Fibroblast of peridontal ligament (primary cell): ENCODE results near the gene CHI3L1.
"Not testable (repeated sequence)": the region's sequence is repeated elsewhere in the genome, so short reads cannot be mapped to it uniquely, and the experiment has no call there.

Experiments used
- DNase-seq: peaks from one replicate; pipeline ENCODE4 v3.0.0-alpha.2; 2010; ENCODE audit errors: extremely low read depth

The CHI3L1 gene

GRCh38 chr1:203186446-203187303, at the start of gene CHI3L1:
Gene CHI3L1 (minus strand): TSS chr1:203186704. CDS start chr1:203186623, 81 bp downstream.
- no peak for DNase-seq

- not testable (repeated sequence) for DNase-seq
These were observed 48.4 kb upstream of the CHI3L1 start for GRCh38 chr1:203234901-203235300.

- no peak for DNase-seq
These were observed 43.1 kb upstream of the CHI3L1 start, which contains the start of gene CHIT1 for GRCh38 chr1:203229471-203230135. Gene CHIT1 (minus strand): TSS chr1:203229673. CDS start chr1:203229636, 37 bp downstream.

GRCh38 chr1:203228670-203229069, 42.2 kb upstream of the CHI3L1 start:
- no peak for DNase-seq

- DNase-seq: no peak
These were observed 41.0 kb upstream of the CHI3L1 start for GRCh38 chr1:203227371-203228083.

DNA sequence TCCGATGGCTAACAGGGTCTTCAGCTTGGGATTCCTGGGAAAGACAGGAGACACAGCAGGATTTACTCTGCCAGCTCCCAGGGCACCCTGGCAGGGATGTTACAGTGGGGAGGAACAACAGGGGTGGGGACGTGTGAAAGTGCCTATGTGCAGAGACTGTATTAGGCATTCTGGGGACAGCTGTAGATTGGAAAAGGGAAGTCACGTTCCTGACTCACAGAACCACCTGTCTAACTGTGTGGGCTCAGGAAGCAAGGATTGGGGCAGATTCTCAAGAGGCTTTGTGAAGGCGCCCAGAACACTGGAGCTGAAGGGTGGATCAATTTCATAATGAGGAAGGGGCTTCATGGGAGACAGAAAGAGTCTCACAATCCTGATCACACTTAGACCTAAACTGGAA, 38.6 kb upstream of the CHI3L1 start:
- no peak for DNase-seq

DNA sequence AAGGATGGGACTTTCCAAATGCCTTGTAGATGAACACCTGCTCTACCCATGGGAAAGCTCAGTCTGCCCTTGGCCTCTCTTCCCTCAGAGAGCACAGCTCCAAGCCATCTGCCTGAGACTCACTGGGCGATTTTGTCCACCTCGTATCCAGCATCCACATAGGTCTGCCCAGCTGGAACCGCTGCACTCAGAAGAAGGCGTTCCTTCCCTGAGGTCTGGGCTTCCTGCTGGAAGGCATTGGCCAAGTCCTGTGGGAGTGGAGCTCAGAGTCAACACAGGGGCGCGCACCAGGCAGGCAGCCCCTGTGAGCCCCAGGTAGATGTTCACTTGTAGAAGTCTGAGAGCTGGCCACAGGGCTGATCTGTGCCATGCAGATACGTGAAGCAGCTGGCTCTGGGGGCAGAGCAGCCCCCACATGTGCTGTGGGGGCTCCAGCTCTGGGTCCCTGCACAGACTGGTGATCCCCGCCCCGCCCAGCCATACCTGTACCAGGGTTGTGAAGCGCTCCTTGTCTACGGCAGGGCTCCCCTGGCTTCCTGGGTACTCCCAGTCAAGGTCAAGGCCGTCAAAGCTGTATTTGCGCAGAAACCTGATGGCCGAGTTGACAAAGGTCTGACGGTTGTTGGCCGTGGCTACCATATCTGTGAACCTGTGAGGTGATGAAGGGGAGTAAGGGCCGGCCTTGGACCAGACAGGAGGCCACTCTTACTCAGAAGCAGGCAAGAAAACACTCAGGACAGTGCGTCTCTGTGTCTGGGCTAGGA, 36.7 kb upstream of the CHI3L1 start:
- DNase-seq: no peak

- DNase-seq: no peak
These were observed 33.4 kb upstream of the CHI3L1 start for GRCh38 chr1:203219934-203220333.

DNA sequence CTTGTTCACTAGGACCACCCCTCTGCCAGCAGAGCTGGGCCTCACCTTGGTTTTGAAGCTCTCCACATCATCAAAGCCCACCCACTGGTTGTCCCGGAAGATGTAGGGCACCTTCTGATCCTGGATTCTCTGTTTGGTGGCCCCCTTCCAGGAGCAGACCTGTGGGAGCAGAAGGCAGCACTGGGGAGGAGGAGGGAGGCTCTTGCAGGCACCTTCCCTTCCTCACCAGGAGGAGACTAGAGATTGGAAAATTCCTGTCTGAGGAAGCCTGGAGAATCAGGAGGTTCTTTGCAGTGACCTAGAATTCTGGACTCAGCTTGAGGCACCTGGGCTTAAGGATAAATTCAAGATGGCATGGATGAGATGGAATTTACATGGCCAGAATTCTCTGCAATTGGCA, 32.7 kb upstream of the CHI3L1 start:
- DNase-seq: no peak

DNA sequence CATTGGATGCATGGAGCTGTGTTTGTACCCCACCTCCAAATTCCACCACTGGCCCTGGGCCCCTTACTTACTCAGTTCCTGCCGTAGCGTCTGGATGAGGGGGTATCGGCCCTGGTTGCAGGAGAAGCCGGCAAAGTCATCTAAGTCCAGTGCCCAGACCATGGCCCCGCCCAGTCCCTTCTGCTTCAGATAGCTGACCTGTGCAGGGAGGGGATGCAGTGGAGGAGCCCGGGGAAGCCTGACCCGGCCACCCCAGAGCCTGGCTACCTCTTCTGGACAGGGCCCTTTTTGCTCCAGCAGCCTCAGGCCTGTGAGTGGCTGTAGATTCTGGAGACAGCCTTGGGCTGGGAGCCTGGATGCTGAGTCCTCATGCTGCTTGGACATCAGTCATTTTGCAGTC, 31.2 kb upstream of the CHI3L1 start:
- DNase-seq: no peak

- DNase-seq: no peak
These were observed 30.7 kb upstream of the CHI3L1 start for GRCh38 chr1:203217139-203217655.

DNA sequence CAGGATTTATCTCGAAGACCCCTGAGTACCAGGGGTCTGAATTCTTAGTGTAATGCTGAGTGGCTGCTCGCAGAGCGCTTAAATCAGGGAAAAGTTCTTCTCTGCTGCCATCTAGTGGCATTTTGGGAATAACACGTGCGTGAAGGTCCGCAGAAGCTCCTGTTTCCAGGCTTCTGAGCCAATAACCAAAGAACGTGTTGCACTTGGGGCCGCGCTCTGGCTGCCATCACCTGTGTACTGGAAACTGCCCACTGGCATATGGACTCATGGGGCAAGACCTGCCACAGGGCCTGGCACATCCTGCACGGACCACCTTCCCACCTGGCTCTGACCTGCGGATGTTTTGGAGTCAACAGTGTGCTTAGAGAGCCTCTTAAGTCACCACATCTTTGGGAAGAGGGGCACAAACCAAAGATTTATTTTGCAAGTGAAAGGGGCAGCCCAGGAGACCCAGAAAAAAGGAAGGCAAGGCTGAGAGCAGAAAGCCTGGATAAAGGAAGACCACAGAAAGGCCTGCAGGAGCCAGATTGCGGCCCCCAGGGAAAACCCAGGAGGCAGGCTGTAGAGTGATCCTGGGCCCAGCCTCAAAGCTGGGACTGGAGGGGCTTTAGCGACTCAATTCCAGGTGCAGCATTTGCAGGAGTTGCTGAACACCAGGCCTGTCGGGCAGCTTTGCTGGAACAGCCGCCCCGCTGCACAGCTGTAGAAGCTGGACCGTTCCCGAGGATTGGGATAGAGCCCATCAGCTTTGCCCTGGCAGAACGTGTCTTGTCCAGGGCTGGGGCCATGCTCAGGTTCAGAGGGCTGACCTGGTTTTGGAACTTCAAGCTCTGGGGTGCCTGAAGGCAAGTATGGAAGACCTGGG, 30.0 kb upstream of the CHI3L1 start:
- DNase-seq: peak; percentile 84

- DNase-seq: no peak
These were observed 29.1 kb upstream of the CHI3L1 start for GRCh38 chr1:203215573-203215972.

GRCh38 chr1:203214871-203215270, 28.4 kb upstream of the CHI3L1 start:
- no peak for DNase-seq

DNA sequence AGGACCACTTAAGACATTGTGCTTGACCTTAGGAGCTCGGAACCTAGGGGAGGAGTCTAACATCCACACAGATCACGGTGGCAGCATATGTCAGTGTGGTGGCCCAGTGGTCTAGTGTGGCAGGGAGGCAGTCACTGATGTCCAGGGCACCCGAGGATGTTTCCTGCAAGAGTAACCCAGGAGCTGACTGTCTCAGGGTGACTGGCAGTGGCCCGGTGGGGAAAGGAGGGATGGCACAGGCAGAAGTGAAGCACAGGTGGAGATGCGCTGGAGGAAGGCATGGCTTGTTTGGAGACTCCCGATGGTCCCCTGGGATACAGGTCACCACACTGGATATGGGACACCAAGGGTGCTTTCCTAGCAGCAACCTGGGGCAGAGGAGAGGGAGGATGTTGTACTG, 26.6 kb upstream of the CHI3L1 start:
- DNase-seq: no peak

DNA sequence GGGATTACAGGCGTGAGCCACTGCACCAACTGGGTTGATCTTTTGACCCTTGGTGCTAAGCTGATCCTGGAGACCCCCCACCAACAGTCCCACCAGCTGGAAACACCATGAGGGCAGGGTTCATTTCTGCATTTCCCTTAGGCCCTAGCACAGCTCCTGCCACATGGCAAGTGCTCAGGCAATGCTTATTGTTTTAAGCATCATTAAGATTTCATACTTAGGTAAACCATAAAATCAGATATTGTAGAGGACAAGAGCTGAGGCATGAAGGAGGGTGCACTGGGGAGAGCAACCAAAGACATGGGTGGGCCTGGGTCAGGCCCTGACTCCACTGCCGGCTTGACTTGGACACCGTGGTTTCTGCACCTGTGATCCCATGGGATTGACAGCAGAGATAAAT, 25.3 kb upstream of the CHI3L1 start:
- no peak for DNase-seq

DNA sequence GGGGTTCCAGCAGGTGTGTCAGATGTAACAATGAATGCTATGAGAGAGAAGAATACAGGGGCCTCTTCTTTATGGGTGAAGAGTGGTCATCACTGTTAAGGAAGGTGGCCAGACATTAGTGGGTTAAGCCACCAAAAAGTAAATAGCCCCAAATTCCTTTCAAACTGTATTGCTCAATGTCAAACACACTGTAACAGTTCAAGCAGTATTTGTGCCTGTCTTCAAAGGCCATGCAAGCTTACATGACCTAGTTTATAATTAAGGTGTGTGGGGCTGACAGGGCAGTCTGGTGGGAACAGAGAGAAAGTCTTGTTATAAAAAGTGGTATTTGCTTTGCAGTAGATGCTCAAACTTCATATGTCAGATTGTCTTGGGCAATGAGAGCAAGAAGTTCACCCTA, 24.5 kb upstream of the CHI3L1 start:
- no peak for DNase-seq

GRCh38 chr1:203210350-203210749, 23.8 kb upstream of the CHI3L1 start:
- DNase-seq: no peak

DNA sequence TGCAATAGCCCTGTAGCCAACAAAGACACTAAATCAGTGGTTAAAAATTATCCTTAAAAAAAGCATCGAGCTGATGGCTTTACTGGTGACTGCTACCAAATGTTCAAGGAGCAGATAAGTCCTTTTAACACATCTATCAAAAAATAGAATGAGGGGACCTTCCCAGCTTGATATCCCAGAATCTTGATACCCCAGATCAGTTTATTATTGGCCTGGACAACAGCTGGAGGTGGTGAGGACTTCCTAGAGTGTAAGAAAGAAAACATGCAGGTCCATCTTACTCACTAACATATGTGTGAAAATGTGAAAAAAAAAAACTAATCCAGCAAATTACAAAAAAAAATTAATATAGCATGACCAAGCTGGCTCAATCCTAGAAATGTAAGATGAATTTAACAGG, 21.7 kb upstream of the CHI3L1 start:
- DNase-seq: no peak

DNA sequence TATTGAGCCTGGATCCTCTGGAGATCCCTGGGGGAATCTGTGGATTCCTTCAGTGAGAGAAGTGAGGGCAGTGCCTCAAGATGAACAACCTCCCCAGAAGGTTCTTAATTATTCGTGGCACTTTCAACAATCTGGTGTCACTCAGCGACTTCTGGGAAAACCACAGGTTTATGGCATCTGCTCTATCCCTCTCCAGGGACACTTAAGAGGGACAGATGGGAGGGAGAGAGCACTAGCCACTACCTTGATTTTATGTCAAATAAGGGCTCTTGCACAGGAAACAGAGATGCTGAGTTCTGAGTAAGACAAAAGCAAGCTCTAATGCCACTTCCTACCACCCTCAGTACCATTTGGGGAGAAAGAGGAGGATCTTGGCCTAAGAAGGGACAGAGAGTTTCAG, 21.2 kb upstream of the CHI3L1 start:
- DNase-seq: no peak
